Lung (tissue), 12 donors: ENCODE measurements around the gene COL4A1. TPM values are rescaled to one million over a fixed set of nuclear protein-coding genes. Genes with fewer than 3 reads are reported as not detected.

Experiments used
- ATAC-seq: fragments of 200-7000 bp; cut with Tn5 transposase; one replicate; pipeline ENCODE4 v1.9.1; 2020; ENCODE audit warnings: moderate number of reproducible peaks; ENCODE audit not compliant: insufficient read depth, low FRiP score
- DNase-seq, 3 donors: peaks; one replicate each; pipeline ENCODE4 v3.0.0-alpha.2; 2013 to 2017
- H3K27ac ChIP-seq, 2 donors: one replicate each; pipeline ENCODE4 v1.5.1; 2013; ENCODE audit warnings: mild to moderate bottlenecking in 2 of 2, moderate library complexity in 2 of 2, control low read depth in 1 of 2, inconsistent platforms in 1 of 2, low read depth in 1 of 2, low read length in 1 of 2
- H3K27me3 ChIP-seq, 3 donors: one replicate each; pipeline ENCODE4 v1.5.1; 2013; ENCODE audit warnings: low read length in 2 of 3; ENCODE audit not compliant: control insufficient read depth in 3 of 3, insufficient read depth in 3 of 3
- H3K36me3 ChIP-seq, 4 donors: one replicate each; pipeline ENCODE4 v1.5.1; 2013; ENCODE audit warnings: low read length in 4 of 4, mild to moderate bottlenecking in 1 of 4, moderate library complexity in 1 of 4; ENCODE audit not compliant: control insufficient read depth in 4 of 4, insufficient read depth in 4 of 4
- H3K4me1 ChIP-seq, 5 donors: one replicate each; pipeline ENCODE4 v1.5.1; 2013; ENCODE audit warnings: low read length in 5 of 5, mild to moderate bottlenecking in 2 of 5, moderate library complexity in 1 of 5; ENCODE audit not compliant: control insufficient read depth in 5 of 5, insufficient read depth in 5 of 5
- H3K4me3 ChIP-seq: one replicate; pipeline ENCODE4 v1.5.1; 2013; ENCODE audit warnings: mild to moderate bottlenecking, control low read depth, moderate library complexity
- H3K9ac ChIP-seq, 2 donors: one replicate each; pipeline ENCODE4 v1.5.1; 2013; ENCODE audit warnings: low read length in 2 of 2, control low read depth in 1 of 2; ENCODE audit not compliant: insufficient read depth in 1 of 2
- H3K9me3 ChIP-seq, 4 donors: one replicate each; pipeline ENCODE4 v1.5.1; 2013; ENCODE audit warnings: low read length in 3 of 4, mild to moderate bottlenecking in 1 of 4, moderate library complexity in 1 of 4; ENCODE audit not compliant: control insufficient read depth in 4 of 4, insufficient read depth in 3 of 4
- CTCF ChIP-seq: IDR thresholded peaks from 2 replicates; pipeline ENCODE4 v1.5.1; 2012; ENCODE audit warnings: mild to moderate bottlenecking; ENCODE audit errors: control extremely low read depth, extremely low read depth
- WGBS, 2 donors: extraction: QIAGEN DNeasy Blood & Tissue Kit; methylation state at CpG; one replicate each; pipeline ENCODE4 v1.1.7; 2013; 5-methylcytosine and 5-hydroxymethylcytosine counted together
- polyA plus RNA-seq, 2 donors: library from polyadenylated mRNA; stranded (reverse); fragments of 200-250 nt; gene quantifications; one replicate each; pipeline ENCODE4 v1.2.1, GENCODE V29; 2013
- total RNA-seq, 2 donors: library from RNA; depleted of rRNA in 1 of 2; stranded (reverse); fragments of >200 nt in 1 of 2; gene quantifications; one replicate each; pipeline ENCODE4 v1.2.1, GENCODE V29; 2014 to 2021
- donor health status: control.
- donor health status: control.
- donor health status: Bipolar disorder and iron deficiency.
- donor health status: healthy.
- donor health status: DM: yes; HTN: yes; CAD: no.

The COL4A1 gene
- total and polyA plus RNA-seq, 4 donors = 114 to 1,051 (median 318) TPM

GRCh38 chr13:110320645-110321044 is 13.7 kb upstream of the COL4A1 start:
- Histone ChIP-seq H3K9ac (no peak overlapping the region), H3K4me1 (peaks cover 19 to 44% (median 29%) of the 10 kb centered on the region in 5 donors), H3K36me3 (peaks cover 0 to 6% (median 5%) of the 10 kb centered on the region in 4 donors), H3K27ac (no peak overlapping the region), H3K9me3 (peaks cover 0 to 2% (median 0%) of the 10 kb centered on the region in 4 donors), H3K4me3 (no peak overlapping the region), H3K27me3 (peaks cover 0 to 4% (median 0%) of the 10 kb centered on the region in 3 donors)
- TF ChIP-seq CTCF = no peak
- 58% methylated on average over 2 of the region's 2 CpGs for WGBS, 2 donors
- ATAC-seq = no peak
- no peak for DNase-seq

GRCh38 chr13:110319774-110320509 is 13.0 kb upstream of the COL4A1 start:
- WGBS, 2 donors = 52 to 68% methylated on average over 19 of the region's 19 CpGs
- ATAC-seq (peak; percentile 36), DNase-seq (peak in 1 of 3 donors; percentile 3)
- H3K4me1 ChIP-seq = peaks cover 17 to 40% (median 27%) of the 10 kb centered on the region in 5 donors
- H3K27me3 ChIP-seq = peaks cover 0 to 4% (median 0%) of the 10 kb centered on the region in 3 donors
- peaks cover 0 to 2% (median 0%) of the 10 kb centered on the region in 4 donors for H3K9me3 ChIP-seq
- H3K27ac ChIP-seq = peak overlapping the region; percentile 84 to 87
- no peak for TF ChIP-seq CTCF
- H3K36me3 ChIP-seq = peaks cover 0 to 6% (median 5%) of the 10 kb centered on the region in 4 donors
- no peak overlapping the region for H3K4me3 ChIP-seq
- H3K9ac ChIP-seq = no peak overlapping the region

GRCh38 chr13:110319397-110319773 is 12.4 kb upstream of the COL4A1 start:
- ATAC-seq (no peak), DNase-seq (no peak)
- Histone ChIP-seq H3K9me3 (peaks cover 0 to 2% (median 0%) of the 10 kb centered on the region in 4 donors), H3K4me3 (no peak overlapping the region), H3K36me3 (peaks cover 0 to 6% (median 5%) of the 10 kb centered on the region in 4 donors), H3K27ac (peak overlapping the region; percentile 84 to 87), H3K4me1 (peaks cover 15 to 39% (median 22%) of the 10 kb centered on the region in 5 donors), H3K9ac (no peak overlapping the region), H3K27me3 (peaks cover 0 to 4% (median 0%) of the 10 kb centered on the region in 3 donors)
- no peak for TF ChIP-seq CTCF
- WGBS, 2 donors = 43 to 60% methylated on average over 4 of the region's 4 CpGs
